Fibroblast of the aortic adventitia (primary cell): ENCODE measurements around the gene ZMYM4. TPM values are rescaled to one million over a fixed set of nuclear protein-coding genes. Genes with fewer than 3 reads are reported as not detected.

Experiments used
- DNase-seq: peaks from one replicate; pipeline ENCODE4 v3.0.0-alpha.2; 2010; ENCODE audit warnings: low read depth
- H3K4me3 ChIP-seq: 2 replicates; pipeline ENCODE4 v1.5.1; 2011; ENCODE audit warnings: low read depth, mild to moderate bottlenecking, control low read depth, low read length, moderate library complexity
- total RNA-seq: library from RNA; depleted of rRNA; stranded (reverse); fragments of >200 nt; gene quantifications from 2 replicates; pipeline ENCODE4 v1.2.3, GENCODE V29; 2012; ENCODE audit warnings: low replicate concordance
- TF ChIP-seq, protein P1 (sequence below): IDR thresholded peaks from 2 replicates; pipeline ENCODE4 v1.5.1; 2011; ENCODE audit warnings: mild to moderate bottlenecking, low read length, control low read depth, inconsistent platforms; ENCODE audit not compliant: insufficient read depth

ZMYM4 gene
- total RNA-seq, 1 donor = 52.2 TPM

DNA sequence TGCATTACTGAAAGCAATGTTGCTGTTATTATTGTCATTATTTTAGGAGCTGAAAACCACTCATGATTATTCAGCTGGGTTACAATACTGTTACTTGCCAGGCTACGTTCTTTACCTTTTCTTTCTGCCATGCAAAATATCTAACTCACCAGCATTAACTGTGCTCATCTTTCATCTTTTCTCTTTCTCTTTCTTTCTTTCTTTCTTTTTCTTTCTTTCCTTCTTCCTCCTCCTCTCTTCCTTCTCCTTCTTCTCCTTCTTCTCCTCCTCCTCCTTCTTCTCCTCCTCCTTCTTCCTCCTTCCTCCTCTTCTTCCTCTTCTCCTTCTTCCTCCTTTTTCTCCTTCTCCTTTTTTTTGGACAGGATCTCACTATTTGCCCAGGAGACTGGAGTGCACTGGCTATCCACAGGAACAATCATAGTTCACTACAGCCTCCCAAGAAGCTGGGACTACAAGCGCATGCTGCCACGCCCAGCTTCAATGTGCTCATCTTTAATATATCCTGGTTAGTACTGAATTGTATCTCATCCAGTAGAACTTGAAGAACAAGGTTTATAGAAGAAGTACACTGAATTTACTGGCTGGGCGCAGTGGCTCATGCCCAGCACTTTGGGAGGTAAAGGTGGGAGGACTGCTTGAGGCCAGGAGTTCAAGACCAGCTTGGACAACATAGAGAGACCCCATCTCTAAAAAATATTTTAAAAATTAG is 6.9 kb upstream of the ZMYM4 start:
- DNase-seq = no peak
- no peak overlapping the region for H3K4me3 ChIP-seq
- TF ChIP-seq, protein P1, sequence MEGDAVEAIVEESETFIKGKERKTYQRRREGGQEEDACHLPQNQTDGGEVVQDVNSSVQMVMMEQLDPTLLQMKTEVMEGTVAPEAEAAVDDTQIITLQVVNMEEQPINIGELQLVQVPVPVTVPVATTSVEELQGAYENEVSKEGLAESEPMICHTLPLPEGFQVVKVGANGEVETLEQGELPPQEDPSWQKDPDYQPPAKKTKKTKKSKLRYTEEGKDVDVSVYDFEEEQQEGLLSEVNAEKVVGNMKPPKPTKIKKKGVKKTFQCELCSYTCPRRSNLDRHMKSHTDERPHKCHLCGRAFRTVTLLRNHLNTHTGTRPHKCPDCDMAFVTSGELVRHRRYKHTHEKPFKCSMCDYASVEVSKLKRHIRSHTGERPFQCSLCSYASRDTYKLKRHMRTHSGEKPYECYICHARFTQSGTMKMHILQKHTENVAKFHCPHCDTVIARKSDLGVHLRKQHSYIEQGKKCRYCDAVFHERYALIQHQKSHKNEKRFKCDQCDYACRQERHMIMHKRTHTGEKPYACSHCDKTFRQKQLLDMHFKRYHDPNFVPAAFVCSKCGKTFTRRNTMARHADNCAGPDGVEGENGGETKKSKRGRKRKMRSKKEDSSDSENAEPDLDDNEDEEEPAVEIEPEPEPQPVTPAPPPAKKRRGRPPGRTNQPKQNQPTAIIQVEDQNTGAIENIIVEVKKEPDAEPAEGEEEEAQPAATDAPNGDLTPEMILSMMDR = no peak

DNA sequence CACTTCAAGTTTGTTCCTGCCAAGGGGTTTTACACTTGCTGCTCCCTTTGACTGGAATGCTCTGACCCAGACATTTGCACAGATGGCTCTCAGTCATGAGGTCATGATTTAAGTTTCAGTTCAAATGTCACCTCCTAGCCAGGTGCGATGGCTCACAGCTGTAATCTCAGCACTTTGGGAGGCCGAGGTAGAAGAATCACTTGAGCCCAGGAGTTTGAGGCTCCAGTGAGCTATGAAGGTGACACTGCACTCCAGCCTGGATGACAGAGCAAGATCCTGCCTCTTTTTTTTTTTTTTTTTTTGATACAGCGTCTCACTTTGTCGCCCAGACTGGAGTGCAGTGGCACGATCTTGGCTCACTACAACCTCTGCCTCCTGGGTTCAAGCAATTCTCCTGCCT is 4.5 kb upstream of the ZMYM4 start:
- no peak overlapping the region for H3K4me3 ChIP-seq
- TF ChIP-seq, protein P1 = no peak
- DNase-seq = no peak

DNA sequence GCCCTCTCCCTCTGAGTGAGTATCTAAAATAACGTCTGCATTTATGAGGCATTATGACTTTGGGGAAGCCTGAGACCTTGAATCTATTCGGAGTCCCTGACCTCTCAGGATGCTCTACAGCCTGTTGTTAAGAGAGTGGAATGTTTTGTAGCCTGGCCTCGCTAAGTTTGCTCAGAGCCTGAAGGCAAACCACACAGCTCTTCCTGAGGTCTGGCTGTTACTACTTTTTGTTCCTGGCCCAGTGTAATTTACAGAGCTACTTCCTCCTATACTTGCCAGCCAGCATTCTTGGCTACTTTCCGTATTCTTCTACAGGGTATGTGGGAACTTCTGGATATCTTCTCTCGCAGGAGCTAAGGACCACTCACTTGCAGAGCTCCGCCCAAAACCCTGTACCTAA is 3.6 kb upstream of the ZMYM4 start:
- H3K4me3 ChIP-seq = no peak overlapping the region
- TF ChIP-seq, protein P1 = no peak
- peak; percentile 85 for DNase-seq

DNA sequence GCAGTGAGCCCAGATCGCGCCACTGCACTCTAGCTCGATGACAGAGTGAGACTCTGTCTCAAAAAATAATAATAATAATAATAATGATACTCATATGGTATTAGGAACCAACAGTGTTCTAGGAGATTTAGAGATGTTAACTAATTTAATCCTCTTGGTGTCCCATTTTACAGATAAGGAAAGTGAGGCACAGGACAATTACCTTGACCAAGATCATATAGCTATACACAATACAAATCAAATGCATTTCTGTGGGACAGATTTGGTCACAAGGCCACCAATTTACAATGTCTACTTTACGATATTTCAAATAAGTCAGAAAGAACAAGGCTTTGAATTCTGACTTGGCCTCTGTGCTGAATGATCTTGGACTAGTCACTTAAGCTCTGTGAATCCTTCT is 2.2 kb upstream of the ZMYM4 start:
- no peak overlapping the region for H3K4me3 ChIP-seq
- no peak for DNase-seq
- TF ChIP-seq, protein P1 = no peak

DNA sequence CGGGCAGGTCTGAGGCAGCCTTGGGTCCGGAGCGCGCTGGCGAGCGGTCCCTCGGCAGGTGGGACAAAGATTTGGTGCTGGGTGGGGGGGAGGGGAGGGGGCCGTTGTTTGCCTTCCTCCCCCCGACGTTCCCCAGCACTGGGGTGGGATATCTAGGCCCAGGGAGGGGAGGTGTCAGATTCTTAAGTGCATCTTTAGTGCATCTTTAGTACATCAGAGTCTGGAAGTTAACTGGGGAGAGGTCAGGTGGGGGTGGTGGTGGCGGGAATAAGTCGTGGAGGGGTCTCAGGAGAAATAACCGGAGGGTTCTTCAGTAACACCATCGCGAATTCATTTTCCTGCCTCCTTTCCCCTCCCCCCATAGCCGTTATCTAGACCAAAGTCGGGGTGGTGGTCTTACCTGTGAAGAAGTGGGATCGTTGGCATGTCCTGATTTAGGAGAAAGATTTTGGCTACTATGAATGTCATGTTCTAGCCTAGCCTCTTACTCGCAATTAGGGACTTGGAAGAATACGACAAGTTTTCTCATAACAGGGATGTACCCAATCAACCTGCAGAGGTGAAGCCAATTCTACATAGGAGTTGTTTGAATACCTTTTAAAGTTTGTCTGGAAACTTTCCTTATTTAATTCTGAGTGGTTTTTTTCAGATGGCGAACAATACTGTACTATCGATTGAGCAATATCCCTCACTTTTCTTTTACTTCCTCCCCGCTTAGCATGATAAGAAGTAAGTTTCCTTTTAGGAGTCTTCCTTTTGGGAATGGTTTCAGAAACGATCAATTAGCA is 886 bp downstream of the ZMYM4 start:
- H3K4me3 ChIP-seq = peak overlapping the region; percentile 89
- TF ChIP-seq, protein P1 = no peak
- peak; percentile 27 for DNase-seq

DNA sequence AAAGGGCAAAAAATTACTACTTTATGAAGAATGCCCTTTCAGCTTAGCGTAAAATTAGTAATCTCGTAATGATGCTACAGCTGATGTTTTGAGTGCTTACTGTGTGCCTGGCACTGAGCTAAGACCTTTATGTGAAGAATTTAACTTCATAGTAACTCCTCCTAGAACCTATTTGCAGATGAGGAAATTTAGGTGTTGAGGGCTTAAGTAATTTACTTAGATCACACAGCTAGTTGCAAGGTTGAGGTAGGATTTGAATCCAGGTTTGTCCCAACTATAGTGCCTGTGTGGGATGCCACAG is 1.4 kb downstream of the ZMYM4 start:
- TF ChIP-seq, protein P1 = no peak
- peak; percentile 6 for DNase-seq
- peak overlapping the region; percentile 89 for H3K4me3 ChIP-seq

DNA sequence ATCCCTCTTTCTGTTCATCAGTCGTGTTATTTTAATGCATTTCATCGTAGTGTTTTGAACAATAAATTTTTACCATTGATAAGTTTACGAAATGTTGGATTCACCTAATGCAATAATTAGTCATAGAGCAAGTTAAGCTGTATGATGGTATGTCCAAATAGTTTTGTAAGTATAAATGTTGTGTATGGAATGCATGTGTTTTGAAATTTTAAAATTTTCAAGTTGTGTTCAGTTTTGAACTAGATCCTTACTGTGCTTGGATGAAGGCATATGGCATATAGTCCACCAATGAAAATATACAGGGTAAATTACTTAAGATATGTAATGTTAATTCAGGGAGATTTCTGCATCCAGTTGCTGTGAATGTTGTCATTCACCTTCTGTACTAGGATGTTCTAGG is 2.3 kb downstream of the ZMYM4 start:
- H3K4me3 ChIP-seq = no peak overlapping the region
- TF ChIP-seq, protein P1 = no peak
- peak; percentile 6 for DNase-seq
